ENCODE measurements around the gene CTBP1. TPM values are rescaled to one million over a fixed set of nuclear protein-coding genes. Genes with fewer than 3 reads are reported as not detected.
A peak's percentile ranks its signal among the peaks of the same experiment; 100 is the strongest.

The CTBP1 gene
- total and polyA plus RNA-seq, 4 experiments from 2014 or later, result 39.3 to 195 (median 132) TPM

DNA sequence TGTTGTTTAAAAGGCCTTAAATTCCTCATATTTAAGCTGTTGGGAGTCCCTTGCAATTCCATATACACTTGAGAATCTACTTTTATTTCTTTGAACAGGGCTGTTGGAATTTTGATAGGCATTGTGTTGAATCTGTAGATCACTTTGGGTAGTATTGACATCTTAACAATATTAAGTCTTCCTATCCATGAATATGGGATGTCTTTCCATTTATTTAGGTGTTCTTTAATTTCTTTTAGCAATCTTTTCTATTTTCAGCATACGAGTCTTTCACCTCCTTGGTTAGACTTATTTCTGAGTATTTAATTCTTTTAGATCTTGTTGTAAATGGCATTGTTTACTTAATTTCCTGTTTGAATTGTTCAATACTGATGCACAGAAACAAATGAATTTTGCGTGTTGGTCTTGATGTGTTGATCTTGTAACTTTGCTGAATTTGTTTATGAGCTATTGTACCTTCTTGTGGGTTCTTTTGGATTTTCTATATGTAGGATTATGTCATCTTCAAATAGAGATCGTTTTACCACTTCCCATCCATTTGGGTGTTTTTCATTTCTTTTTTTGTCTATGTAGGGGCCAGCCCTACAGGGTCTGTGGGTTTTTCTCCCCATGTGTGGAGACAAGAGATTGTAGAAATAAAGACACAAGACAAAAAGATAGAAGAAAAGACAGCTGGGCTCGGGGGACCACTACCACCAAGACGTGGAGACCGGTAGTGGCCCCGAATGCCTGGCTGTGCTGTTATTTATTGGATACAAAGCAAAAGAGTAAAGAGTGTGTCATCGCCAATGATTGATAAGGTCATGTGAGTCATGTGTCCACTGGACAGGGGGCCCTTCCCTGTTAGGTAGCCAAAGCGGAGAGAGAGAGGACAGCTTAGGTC is 18.2 kb upstream of the CTBP1 start:
- peak in 2 of 5 donors; percentile 25 to 36 for DNase-seq
- Histone ChIP-seq H3K4me1 (ENCODE audit: insufficient read depth, low read length) (peaks cover 12% of the 10 kb centered on the region), H3K27me3 (ENCODE audit: insufficient read depth, low read length) (no peaks in the 10 kb centered on the region), H3K4me3 (ENCODE audit: low read length in 2 of 2) (peak overlapping the region in 1 of 2 donors; percentile 62), H3K36me3 (ENCODE audit: insufficient read depth, low read length) (no peaks in the 10 kb centered on the region), H3K27ac (ENCODE audit: low read depth, low read length) (peak overlapping the region; percentile 63), H3K9me3 (ENCODE audit: control insufficient read depth in 1 of 2, low read length in 2 of 2) (no peaks in the 10 kb centered on the region)
- peaks cover 0 to 8% (median 0%) of the 10 kb centered on the region in 8 donors for H3K9me3 Mint-ChIP-seq
- peak overlapping the region; percentile 94 to 100 (median 95) for H3K27ac Mint-ChIP-seq
- intact Hi-C loops (cut with micrococcal nuclease), result loop anchor here (1.0 to 10.0 kb wide), 3 partner anchors 80 to 1022 kb away; partner anchors contain the start of gene UVSSA
- CTCF ChIA-PET (ENCODE audit: partially characterized antibody), result interaction anchor here (1.1 to 6.1 kb wide), 20 partner anchors 9 to 362 kb away, joined by 3 to 109 read pairs (median 8); partner anchors contain the start of genes CTBP1 and UVSSA
- H3K4me1 Mint-ChIP-seq, result peaks cover 9 to 19% (median 12%) of the 10 kb centered on the region in 4 donors
- peak overlapping the region; percentile 75 to 90 (median 88) for H3K4me3 Mint-ChIP-seq
- H3K27me3 Mint-ChIP-seq, result no peaks in the 10 kb centered on the region
- POLR2A ChIA-PET (ENCODE audit: partially characterized antibody), result interaction anchor here (0.6 to 6.2 kb wide), 15 partner anchors 14 to 525 kb away, joined by 3 to 61 read pairs (median 5); partner anchors contain the start of genes CTBP1, MAEA and UVSSA
- no peaks in the 10 kb centered on the region for H3K36me3 Mint-ChIP-seq

DNA sequence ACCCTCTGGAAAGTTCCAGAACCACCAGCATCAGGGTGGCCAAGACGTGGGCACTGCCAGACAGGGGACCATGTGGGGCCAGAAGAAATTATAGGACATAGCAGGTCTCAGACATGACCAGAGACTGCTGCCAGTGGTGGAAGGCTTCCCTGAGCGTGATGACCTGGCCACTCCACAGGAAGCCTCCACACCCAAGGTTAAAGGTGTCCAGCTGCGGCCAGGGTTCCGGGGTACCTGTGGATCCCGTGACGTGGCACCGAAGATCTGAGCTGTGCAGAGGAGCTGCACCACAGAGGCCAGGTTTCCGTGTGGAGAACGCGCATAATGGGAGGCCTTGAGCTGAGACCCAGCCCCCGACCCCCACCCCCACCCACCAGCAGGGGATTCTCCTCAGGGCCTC is 16.4 kb upstream of the CTBP1 start:
- Mint-ChIP-seq H3K27ac (no peak overlapping the region), H3K27me3 (no peaks in the 10 kb centered on the region), H3K4me3 (no peak overlapping the region), H3K9me3 (peaks cover 0 to 8% (median 0%) of the 10 kb centered on the region in 8 donors), H3K36me3 (no peaks in the 10 kb centered on the region), H3K4me1 (peaks cover 12 to 33% (median 18%) of the 10 kb centered on the region in 4 donors)
- Histone ChIP-seq H3K27ac (ENCODE audit: low read depth, low read length) (no peak overlapping the region), H3K27me3 (ENCODE audit: insufficient read depth, low read length) (no peaks in the 10 kb centered on the region), H3K4me1 (ENCODE audit: insufficient read depth, low read length) (peaks cover 12% of the 10 kb centered on the region), H3K36me3 (ENCODE audit: insufficient read depth, low read length) (no peaks in the 10 kb centered on the region), H3K4me3 (ENCODE audit: low read length in 2 of 2) (no peak overlapping the region), H3K9me3 (ENCODE audit: control insufficient read depth in 1 of 2, low read length in 2 of 2) (no peaks in the 10 kb centered on the region)
- intact Hi-C loops (cut with micrococcal nuclease), result loop anchor here (5.0 to 10.0 kb wide), 2 partner anchors 82 to 1021 kb away; partner anchors contain the start of gene UVSSA
- CTCF ChIA-PET (ENCODE audit: partially characterized antibody), result interaction anchor here (0.8 to 6.1 kb wide), 5 partner anchors 11 to 136 kb away, joined by 3 to 109 read pairs (median 25); partner anchors contain the start of gene SPON2
- POLR2A ChIA-PET (ENCODE audit: partially characterized antibody), result interaction anchor here (1.3 to 6.2 kb wide), 2 partner anchors 17 to 24 kb away, joined by 6 to 61 read pairs; partner anchors contain the start of genes CTBP1 and MAEA
- DNase-seq, result no peak

DNA sequence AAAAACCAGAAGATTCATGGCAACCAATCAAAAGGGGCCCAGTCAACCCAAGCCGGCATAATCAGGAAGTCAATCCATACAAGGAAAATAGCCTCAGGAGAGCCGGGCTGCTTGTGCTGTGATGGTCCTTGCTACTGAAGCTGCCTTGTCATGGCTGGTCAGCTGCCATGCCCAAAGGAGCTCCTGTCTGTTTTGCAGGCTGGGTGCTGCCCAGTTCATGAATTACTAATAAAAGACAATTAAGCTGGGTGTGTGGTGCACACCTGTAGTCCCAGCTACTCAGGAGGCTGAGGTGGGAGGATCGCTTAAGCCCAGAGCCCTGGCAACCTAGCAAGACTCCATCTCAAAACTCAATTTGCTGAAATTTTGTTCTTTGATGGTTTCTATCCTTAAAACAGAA is 16.0 kb upstream of the CTBP1 start:
- CTCF ChIA-PET (ENCODE audit: partially characterized antibody), result interaction anchor here (0.8 to 6.1 kb wide), 6 partner anchors 11 to 135 kb away, joined by 3 to 109 read pairs (median 14); partner anchors contain the start of gene SPON2
- POLR2A ChIA-PET (ENCODE audit: partially characterized antibody), result interaction anchor here (6.2 kb wide), 1 partner anchor 16 kb away, joined by 61 read pairs; the partner anchor contains the start of gene CTBP1
- H3K27me3 ChIP-seq (ENCODE audit: insufficient read depth, low read length), result no peaks in the 10 kb centered on the region

DNA sequence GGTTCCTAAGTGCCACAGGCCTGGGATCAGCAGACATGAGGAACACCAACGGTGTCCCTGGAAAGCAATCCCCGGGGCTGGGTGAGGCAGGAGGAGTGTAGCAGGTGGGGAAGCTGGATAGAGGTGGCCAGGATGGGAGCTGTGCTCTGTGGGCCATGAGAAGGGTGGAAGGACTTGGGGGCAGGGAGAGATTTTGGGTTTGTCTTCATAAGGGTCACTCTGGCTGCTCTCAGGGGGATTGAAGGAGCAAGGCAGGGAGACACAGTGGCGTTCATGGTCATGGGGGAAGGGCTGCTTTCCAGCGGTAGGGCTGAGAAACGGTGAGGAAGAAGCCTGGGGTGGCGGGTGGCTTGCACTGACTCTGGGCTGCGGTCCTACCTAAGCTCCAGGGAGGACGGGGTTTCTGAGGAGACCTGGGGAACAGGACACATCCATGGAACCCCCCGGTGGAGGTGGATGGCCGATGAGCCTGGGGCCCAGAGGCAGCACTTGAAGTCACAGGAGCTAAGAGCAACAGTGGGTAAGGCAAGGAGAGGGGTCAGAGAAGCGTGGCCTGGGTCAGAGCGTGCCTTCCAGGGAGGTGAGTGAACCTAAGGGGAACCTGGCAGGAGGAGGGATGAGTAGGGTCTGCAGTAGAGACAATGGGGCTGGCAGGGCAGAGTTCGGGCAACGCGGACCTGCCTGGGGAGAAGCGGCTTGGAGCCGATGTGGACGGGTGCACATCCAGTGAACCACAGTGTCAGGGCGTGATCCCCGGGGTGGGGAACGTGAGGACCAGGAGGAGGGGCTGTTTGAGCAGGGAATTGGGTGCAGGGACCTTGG is 12.4 kb upstream of the CTBP1 start:
- Mint-ChIP-seq H3K27me3 (no peaks in the 10 kb centered on the region), H3K4me1 (peaks cover 9 to 43% (median 21%) of the 10 kb centered on the region in 4 donors), H3K36me3 (no peaks in the 10 kb centered on the region), H3K9me3 (peaks cover 0 to 8% (median 1%) of the 10 kb centered on the region in 8 donors), H3K4me3 (no peak overlapping the region), H3K27ac (peak overlapping the region in 1 of 7 donors; percentile 43)
- POLR2A ChIA-PET (ENCODE audit: partially characterized antibody), result interaction anchor here (1.0 kb wide), 1 partner anchor 13 kb away, joined by 3 read pairs; no protein-coding TSS in a partner anchor
- no peak for DNase-seq
- no peaks in the 10 kb centered on the region for H3K9me3 ChIP-seq (ENCODE audit: control insufficient read depth in 1 of 2, low read length in 2 of 2)
- CTCF ChIA-PET (ENCODE audit: partially characterized antibody), result no interaction called here
- no peak overlapping the region for H3K27ac ChIP-seq (ENCODE audit: low read depth, low read length)
- no peaks in the 10 kb centered on the region for H3K27me3 ChIP-seq (ENCODE audit: insufficient read depth, low read length)
- intact Hi-C loops (cut with micrococcal nuclease), result loop anchor here (10.0 kb wide), 1 partner anchor 1017 kb away; no protein-coding TSS in a partner anchor
- H3K36me3 ChIP-seq (ENCODE audit: insufficient read depth, low read length), result no peaks in the 10 kb centered on the region
- H3K4me1 ChIP-seq (ENCODE audit: insufficient read depth, low read length), result no peaks in the 10 kb centered on the region
- no peak overlapping the region for H3K4me3 ChIP-seq (ENCODE audit: low read length in 2 of 2)

More for the DNA sequence above, 16.0 kb upstream of the CTBP1 start:
- H3K4me3 Mint-ChIP-seq, result no peak overlapping the region
- DNase-seq, result no peak
- peaks cover 0 to 5% (median 0%) of the 10 kb centered on the region in 8 donors for H3K9me3 Mint-ChIP-seq
- no peaks in the 10 kb centered on the region for H3K27me3 Mint-ChIP-seq
- no peak overlapping the region for H3K4me3 ChIP-seq (ENCODE audit: low read length in 2 of 2)
- peaks cover 12% of the 10 kb centered on the region for H3K4me1 ChIP-seq (ENCODE audit: insufficient read depth, low read length)
- H3K4me1 Mint-ChIP-seq, result peaks cover 16 to 37% (median 22%) of the 10 kb centered on the region in 4 donors
- H3K36me3 ChIP-seq (ENCODE audit: insufficient read depth, low read length), result no peaks in the 10 kb centered on the region
- intact Hi-C loops (cut with micrococcal nuclease), result loop anchor here (5.0 to 10.0 kb wide), 2 partner anchors 82 to 1020 kb away; partner anchors contain the start of gene UVSSA
- H3K27ac ChIP-seq (ENCODE audit: low read depth, low read length), result no peak overlapping the region
- peak overlapping the region in 2 of 7 donors; percentile 42 to 65 for H3K27ac Mint-ChIP-seq
- no peaks in the 10 kb centered on the region for H3K36me3 Mint-ChIP-seq
- H3K9me3 ChIP-seq (ENCODE audit: control insufficient read depth in 1 of 2, low read length in 2 of 2), result no peaks in the 10 kb centered on the region

DNA sequence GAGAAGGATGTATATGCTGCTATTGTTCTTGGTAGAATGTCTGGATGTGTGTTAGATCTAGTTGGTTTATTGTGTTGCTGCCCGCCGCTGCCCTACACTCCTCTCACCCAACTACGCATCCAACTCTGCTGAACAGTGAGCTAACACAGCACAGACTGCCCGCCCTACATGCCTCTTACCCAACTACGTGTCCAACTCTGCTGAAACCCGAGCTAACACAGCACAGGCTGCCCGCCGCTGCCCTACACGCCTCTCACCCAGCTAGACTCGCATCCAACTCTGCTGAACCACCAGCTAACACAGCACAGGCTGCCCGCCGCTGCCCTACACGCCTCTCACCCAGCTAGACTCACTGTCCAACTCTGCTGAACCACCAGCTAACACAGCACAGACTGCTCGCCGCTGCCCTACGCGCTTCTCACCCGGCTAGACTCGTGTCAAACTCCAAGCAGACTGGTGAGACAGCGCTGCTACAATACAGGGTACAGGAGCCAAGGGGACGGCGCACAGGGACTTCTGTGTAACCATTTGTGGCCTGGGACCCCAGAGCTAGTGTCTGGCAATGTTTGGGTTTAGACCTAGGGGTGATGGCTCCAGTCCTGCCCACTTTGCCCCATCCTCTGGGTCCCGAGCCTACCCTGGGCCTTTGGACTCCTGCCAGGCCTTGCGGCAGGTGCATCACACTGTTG is 11.6 kb upstream of the CTBP1 start:
- ChIA-PET CTCF (ENCODE audit: partially characterized antibody) (no interaction called here), POLR2A (ENCODE audit: partially characterized antibody) (no interaction called here)
- no peak overlapping the region for H3K27ac ChIP-seq (ENCODE audit: low read depth, low read length)
- no peaks in the 10 kb centered on the region for H3K27me3 ChIP-seq (ENCODE audit: insufficient read depth, low read length)
- no peak overlapping the region for H3K4me3 ChIP-seq (ENCODE audit: low read length in 2 of 2)
- Mint-ChIP-seq H3K36me3 (no peaks in the 10 kb centered on the region), H3K9me3 (peaks cover 0 to 8% (median 1%) of the 10 kb centered on the region in 8 donors), H3K4me3 (peak overlapping the region in 1 of 8 donors; percentile 32), H3K27me3 (no peaks in the 10 kb centered on the region), H3K4me1 (peaks cover 14 to 48% (median 27%) of the 10 kb centered on the region in 4 donors), H3K27ac (peak overlapping the region in 3 of 7 donors; percentile 4 to 37 (median 37))
- no peak for DNase-seq
- intact Hi-C loops (cut with micrococcal nuclease), result loop anchor here (10.0 kb wide), 1 partner anchor 1016 kb away; no protein-coding TSS in a partner anchor
- no peaks in the 10 kb centered on the region for H3K36me3 ChIP-seq (ENCODE audit: insufficient read depth, low read length)
- peaks cover 2% of the 10 kb centered on the region for H3K4me1 ChIP-seq (ENCODE audit: insufficient read depth, low read length)
- H3K9me3 ChIP-seq (ENCODE audit: control insufficient read depth in 1 of 2, low read length in 2 of 2), result no peaks in the 10 kb centered on the region

DNA sequence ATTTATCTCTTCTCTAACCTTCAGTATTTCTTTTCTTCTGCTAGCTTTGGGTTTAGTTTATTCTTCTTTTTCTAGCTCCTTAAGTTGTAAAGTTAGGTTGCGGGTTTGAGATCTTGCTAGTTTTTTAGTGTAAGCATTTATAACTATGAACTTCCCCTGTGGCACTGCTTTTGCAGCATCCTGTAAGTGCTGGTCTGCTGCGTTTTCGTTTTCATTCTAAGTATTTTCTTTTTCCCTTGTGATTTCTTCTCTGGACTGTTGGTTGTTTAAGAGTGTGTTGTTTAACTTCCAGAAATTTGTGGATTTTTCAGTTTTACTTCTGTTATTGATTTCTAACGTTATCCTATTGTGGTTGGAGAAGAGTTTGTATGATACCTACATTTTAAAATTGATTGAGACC is 11.0 kb upstream of the CTBP1 start:
- H3K9me3 Mint-ChIP-seq, result peaks cover 0 to 8% (median 1%) of the 10 kb centered on the region in 8 donors
- no peak for DNase-seq
- H3K27me3 ChIP-seq (ENCODE audit: insufficient read depth, low read length), result no peaks in the 10 kb centered on the region
- H3K4me1 ChIP-seq (ENCODE audit: insufficient read depth, low read length), result peaks cover 8% of the 10 kb centered on the region
- no peaks in the 10 kb centered on the region for H3K27me3 Mint-ChIP-seq
- intact Hi-C loops (cut with micrococcal nuclease), result loop anchor here (10.0 kb wide), 1 partner anchor 1015 kb away; no protein-coding TSS in a partner anchor
- H3K27ac Mint-ChIP-seq, result peak overlapping the region in 2 of 7 donors; percentile 17 to 60
- H3K4me3 ChIP-seq (ENCODE audit: low read length in 2 of 2), result no peak overlapping the region
- H3K27ac ChIP-seq (ENCODE audit: low read depth, low read length), result no peak overlapping the region
- H3K36me3 Mint-ChIP-seq, result no peaks in the 10 kb centered on the region
- H3K4me3 Mint-ChIP-seq, result no peak overlapping the region
- ChIA-PET CTCF (ENCODE audit: partially characterized antibody) (interaction anchor here (1.0 to 4.1 kb wide), 2 partner anchors 8 to 86 kb away, joined by 3 to 24 read pairs; no protein-coding TSS in a partner anchor), POLR2A (ENCODE audit: partially characterized antibody) (interaction anchor here (2.8 kb wide), 1 partner anchor 11 kb away, joined by 16 read pairs; the partner anchor contains the start of gene CTBP1)
- H3K9me3 ChIP-seq (ENCODE audit: control insufficient read depth in 1 of 2, low read length in 2 of 2), result no peaks in the 10 kb centered on the region
- H3K36me3 ChIP-seq (ENCODE audit: insufficient read depth, low read length), result no peaks in the 10 kb centered on the region
- peaks cover 15 to 54% (median 30%) of the 10 kb centered on the region in 4 donors for H3K4me1 Mint-ChIP-seq
